HEK293 (cell line): ENCODE results near the gene ACKR3.

ENCODE experiments used
- CTCF ChIA-PET: fragments of 350-600 bp; formaldehyde crosslinking; extraction: SDS; loops from one replicate; lab custom pipeline; 2021; ENCODE audit warnings: antibody characterized with exemption; lab: Yijun Ruan, JAX
- POLR2A ChIA-PET: fragments of 300-600 bp; formaldehyde crosslinking; extraction: SDS; loops from one replicate; lab custom pipeline; 2020; ENCODE audit warnings: antibody characterized with exemption, inconsistent platforms; lab: Yijun Ruan, JAX
- H3K27ac ChIP-seq: fragments of 200-500 bp; sonication (Bioruptor generic); 2 replicates; pipeline ENCODE4 v1.5.1; 2014; ENCODE audit warnings: low read depth, low read length, control low read depth, inconsistent platforms; ENCODE audit errors: extremely low read depth
- H3K36me3 ChIP-seq, 2 experiments: fragments of 200-500 bp in 1 of 2; sonication (Bioruptor generic) in 1 of 2; 1 replicate in 1 of 2; 2 replicates in 1 of 2; pipeline ENCODE4 v1.5.1; 2014 to 2017; ENCODE audit warnings: inconsistent platforms in 2 of 2, low read length in 2 of 2; ENCODE audit not compliant: control insufficient read depth in 2 of 2, insufficient read depth in 1 of 2
- H3K4me1 ChIP-seq: fragments of 200-500 bp; sonication (Bioruptor generic); 2 replicates; pipeline ENCODE4 v1.5.1; 2014; ENCODE audit warnings: mild to moderate bottlenecking, low read length, inconsistent platforms; ENCODE audit not compliant: control insufficient read depth, insufficient read depth
- H3K4me3 ChIP-seq: 2 replicates; pipeline ENCODE4 v1.5.1; 2011; ENCODE audit warnings: low read depth, mild to moderate bottlenecking, control low read depth, low read length, moderate library complexity
- H3K9me3 ChIP-seq: fragments of 200-500 bp; sonication (Bioruptor generic); 2 replicates; pipeline ENCODE4 v1.5.1; 2014; ENCODE audit warnings: low read depth, low read length, inconsistent platforms; ENCODE audit not compliant: control insufficient read depth, insufficient read depth
- TCF7L2 ChIP-seq: IDR thresholded peaks from 2 replicates; pipeline ENCODE4 v1.6.1; 2011; ENCODE audit warnings: low read depth, mild to moderate bottlenecking, inconsistent platforms, low read length, moderate library complexity, borderline replicate concordance
- ZFP37 ChIP-seq: fragments of 450-650 bp; formaldehyde crosslinking; IDR thresholded peaks from 2 replicates; pipeline ENCODE4 v1.5.1; 2016; ENCODE audit warnings: missing biosample characterization, missing genetic modification characterization
- ZNF140 ChIP-seq: fragments of 450-650 bp; formaldehyde crosslinking; IDR thresholded peaks from 2 replicates; pipeline ENCODE4 v1.5.1; 2016; ENCODE audit warnings: missing biosample characterization, missing genetic modification characterization
- ZNF292 ChIP-seq: fragments of 450-650 bp; formaldehyde crosslinking; IDR thresholded peaks from 2 replicates; pipeline ENCODE4 v1.5.1; 2016; ENCODE audit warnings: low read depth, missing biosample characterization, missing genetic modification characterization, borderline replicate concordance
- ZNF311 ChIP-seq: fragments of 450-650 bp; formaldehyde crosslinking; IDR thresholded peaks from 2 replicates; pipeline ENCODE4 v1.5.1; 2017; ENCODE audit warnings: missing biosample characterization, missing genetic modification characterization, borderline replicate concordance
- ZNF341 ChIP-seq: fragments of 450-650 bp; formaldehyde crosslinking; IDR thresholded peaks from 2 replicates; pipeline ENCODE4; 2016; ENCODE audit warnings: low read depth, missing biosample characterization, missing genetic modification characterization
- ZNF350 ChIP-seq: fragments of 450-650 bp; formaldehyde crosslinking; IDR thresholded peaks from 2 replicates; pipeline ENCODE4 v1.5.0; 2017; ENCODE audit warnings: missing biosample characterization, mild to moderate bottlenecking, missing genetic modification characterization
- ZNF548 ChIP-seq: fragments of 450-650 bp; formaldehyde crosslinking; IDR thresholded peaks from 2 replicates; pipeline ENCODE4 v1.5.1; 2016; ENCODE audit warnings: missing biosample characterization, missing genetic modification characterization
- ZNF658 ChIP-seq: fragments of 450-650 bp; formaldehyde crosslinking; IDR thresholded peaks from 2 replicates; pipeline ENCODE4; 2016; ENCODE audit warnings: missing biosample characterization, missing genetic modification characterization
- ZNF660 ChIP-seq: fragments of 450-650 bp; IDR thresholded peaks from 2 replicates; pipeline ENCODE4 v1.5.1; 2018; ENCODE audit warnings: missing biosample characterization, mild to moderate bottlenecking, missing genetic modification characterization
- ZNF707 ChIP-seq: fragments of 450-650 bp; formaldehyde crosslinking; IDR thresholded peaks from 2 replicates; pipeline ENCODE4 v1.5.1; 2016; ENCODE audit warnings: missing biosample characterization, missing genetic modification characterization
- ZNF76 ChIP-seq: fragments of 450-650 bp; formaldehyde crosslinking; IDR thresholded peaks from 2 replicates; pipeline ENCODE4; 2016; ENCODE audit warnings: low read depth, missing biosample characterization, missing genetic modification characterization, borderline replicate concordance
- ZNF791 ChIP-seq: fragments of 450-650 bp; formaldehyde crosslinking; IDR thresholded peaks from 2 replicates; pipeline ENCODE4 v1.5.1; 2016; ENCODE audit warnings: missing biosample characterization, missing genetic modification characterization
- TF ChIP-seq, protein P1 (sequence below): fragments of 450-650 bp; formaldehyde crosslinking; IDR thresholded peaks from 2 replicates; pipeline ENCODE4 v1.5.1; 2016; ENCODE audit warnings: missing biosample characterization, missing genetic modification characterization
- TF ChIP-seq, protein P2 (sequence below): fragments of 450-650 bp; formaldehyde crosslinking; IDR thresholded peaks from 2 replicates; pipeline ENCODE4 v1.5.1; 2016; ENCODE audit warnings: missing biosample characterization, missing genetic modification characterization
- TF ChIP-seq, protein P3 (sequence below): fragments of 450-650 bp; formaldehyde crosslinking; IDR thresholded peaks from 2 replicates; pipeline ENCODE4 v1.5.1; 2016; ENCODE audit warnings: missing biosample characterization, missing genetic modification characterization
- TF ChIP-seq, protein P4 (sequence below): fragments of 450-650 bp; formaldehyde crosslinking; IDR thresholded peaks from 2 replicates; pipeline ENCODE4 v1.5.1; 2017; ENCODE audit warnings: missing biosample characterization, mild to moderate bottlenecking, missing genetic modification characterization, moderate library complexity

The ACKR3 gene

DNA sequence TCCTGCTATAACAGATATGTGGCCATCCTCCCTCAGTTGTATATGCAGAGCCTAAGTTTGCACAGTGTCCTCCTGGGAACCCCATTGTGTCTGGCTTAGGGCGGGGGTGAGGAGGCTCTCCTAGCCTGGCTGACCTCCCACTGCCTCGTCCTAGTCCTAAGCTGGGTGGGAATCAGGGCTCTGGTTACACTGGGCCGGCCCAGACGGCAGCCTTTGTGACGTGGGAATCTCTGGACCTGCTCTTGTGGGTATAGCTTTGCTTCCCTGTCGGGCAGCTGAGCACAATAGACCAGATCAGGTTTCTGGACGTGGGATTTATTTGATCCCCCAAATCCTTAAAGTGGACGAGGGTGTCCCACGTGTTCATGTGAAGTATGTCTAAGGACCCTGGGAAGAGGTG, 2.9 kb downstream of the ACKR3 start:
- H3K4me3 ChIP-seq = no peak overlapping the region
- TF ChIP-seq ZNF341 = no peak
- TF ChIP-seq TCF7L2 = no peak
- no peak for TF ChIP-seq ZNF548 (tag by site-specific recombination)
- no peak for TF ChIP-seq ZNF140 (tag by site-specific recombination)
- no peak for TF ChIP-seq ZNF350 (tag by site-specific recombination)
- TF ChIP-seq ZNF76 (tag by site-specific recombination) = no peak
- TF ChIP-seq ZNF311 (tag by site-specific recombination) = no peak
- TF ChIP-seq ZFP37 = no peak
- POLR2A ChIA-PET = interaction anchor here (0.5 kb wide), 1 partner anchor 204 kb away, joined by 4 read pairs; no protein-coding TSS in a partner anchor

DNA sequence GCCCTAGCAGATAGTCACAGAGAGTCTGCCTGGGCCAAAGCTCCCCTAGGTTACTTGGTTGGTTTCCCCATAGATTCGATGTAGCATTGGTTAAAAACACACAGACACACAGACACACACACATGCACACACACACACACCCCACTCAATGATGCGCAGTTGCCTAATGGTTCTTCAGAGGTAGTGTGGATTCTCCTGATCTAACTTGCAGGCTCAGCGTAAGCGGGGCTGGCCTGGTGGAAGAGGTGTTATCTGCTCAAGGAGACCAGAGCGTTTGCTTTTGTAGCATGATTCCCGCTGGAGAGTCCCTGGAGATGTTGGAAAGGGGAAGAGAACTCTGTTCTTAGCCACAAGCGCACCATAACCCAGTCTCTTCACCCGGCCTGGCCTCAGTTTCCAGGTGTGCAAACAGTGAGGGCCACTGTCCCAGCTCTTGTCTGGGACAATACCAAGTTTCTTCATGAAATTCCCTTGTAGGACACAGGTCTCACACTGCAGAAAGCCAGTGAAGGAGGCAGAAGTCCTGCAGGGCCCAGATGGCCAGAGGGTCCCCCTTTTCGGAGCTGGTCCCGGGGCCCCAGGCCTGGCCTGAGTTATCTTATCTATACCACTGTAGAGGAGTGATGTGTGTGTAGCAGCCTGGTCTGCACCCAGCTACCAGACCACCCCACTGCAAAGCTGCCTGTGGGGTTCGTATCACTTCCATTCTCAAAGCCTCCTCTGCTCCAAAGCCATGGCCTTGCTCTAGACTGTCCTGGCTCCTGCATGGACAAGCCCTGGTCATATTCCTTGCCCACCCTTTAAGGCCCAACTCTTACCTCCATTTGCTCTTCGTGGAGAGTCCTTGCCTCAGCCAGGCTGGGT, 3.7 kb downstream of the ACKR3 start:
- CTCF ChIA-PET = interaction anchor here (0.6 kb wide), 1 partner anchor 318 kb away, joined by 3 read pairs; no protein-coding TSS in a partner anchor
- no peak for TF ChIP-seq ZNF707
- no peak for TF ChIP-seq ZNF791 (tag by site-specific recombination)
- TF ChIP-seq, protein P1, sequence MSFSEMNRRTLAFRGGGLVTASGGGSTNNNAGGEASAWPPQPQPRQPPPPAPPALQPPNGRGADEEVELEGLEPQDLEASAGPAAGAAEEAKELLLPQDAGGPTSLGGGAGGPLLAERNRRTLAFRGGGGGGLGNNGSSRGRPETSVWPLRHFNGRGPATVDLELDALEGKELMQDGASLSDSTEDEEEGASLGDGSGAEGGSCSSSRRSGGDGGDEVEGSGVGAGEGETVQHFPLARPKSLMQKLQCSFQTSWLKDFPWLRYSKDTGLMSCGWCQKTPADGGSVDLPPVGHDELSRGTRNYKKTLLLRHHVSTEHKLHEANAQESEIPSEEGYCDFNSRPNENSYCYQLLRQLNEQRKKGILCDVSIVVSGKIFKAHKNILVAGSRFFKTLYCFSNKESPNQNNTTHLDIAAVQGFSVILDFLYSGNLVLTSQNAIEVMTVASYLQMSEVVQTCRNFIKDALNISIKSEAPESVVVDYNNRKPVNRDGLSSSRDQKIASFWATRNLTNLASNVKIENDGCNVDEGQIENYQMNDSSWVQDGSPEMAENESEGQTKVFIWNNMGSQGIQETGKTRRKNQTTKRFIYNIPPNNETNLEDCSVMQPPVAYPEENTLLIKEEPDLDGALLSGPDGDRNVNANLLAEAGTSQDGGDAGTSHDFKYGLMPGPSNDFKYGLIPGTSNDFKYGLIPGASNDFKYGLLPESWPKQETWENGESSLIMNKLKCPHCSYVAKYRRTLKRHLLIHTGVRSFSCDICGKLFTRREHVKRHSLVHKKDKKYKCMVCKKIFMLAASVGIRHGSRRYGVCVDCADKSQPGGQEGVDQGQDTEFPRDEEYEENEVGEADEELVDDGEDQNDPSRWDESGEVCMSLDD = no peak
- TF ChIP-seq, protein P2, sequence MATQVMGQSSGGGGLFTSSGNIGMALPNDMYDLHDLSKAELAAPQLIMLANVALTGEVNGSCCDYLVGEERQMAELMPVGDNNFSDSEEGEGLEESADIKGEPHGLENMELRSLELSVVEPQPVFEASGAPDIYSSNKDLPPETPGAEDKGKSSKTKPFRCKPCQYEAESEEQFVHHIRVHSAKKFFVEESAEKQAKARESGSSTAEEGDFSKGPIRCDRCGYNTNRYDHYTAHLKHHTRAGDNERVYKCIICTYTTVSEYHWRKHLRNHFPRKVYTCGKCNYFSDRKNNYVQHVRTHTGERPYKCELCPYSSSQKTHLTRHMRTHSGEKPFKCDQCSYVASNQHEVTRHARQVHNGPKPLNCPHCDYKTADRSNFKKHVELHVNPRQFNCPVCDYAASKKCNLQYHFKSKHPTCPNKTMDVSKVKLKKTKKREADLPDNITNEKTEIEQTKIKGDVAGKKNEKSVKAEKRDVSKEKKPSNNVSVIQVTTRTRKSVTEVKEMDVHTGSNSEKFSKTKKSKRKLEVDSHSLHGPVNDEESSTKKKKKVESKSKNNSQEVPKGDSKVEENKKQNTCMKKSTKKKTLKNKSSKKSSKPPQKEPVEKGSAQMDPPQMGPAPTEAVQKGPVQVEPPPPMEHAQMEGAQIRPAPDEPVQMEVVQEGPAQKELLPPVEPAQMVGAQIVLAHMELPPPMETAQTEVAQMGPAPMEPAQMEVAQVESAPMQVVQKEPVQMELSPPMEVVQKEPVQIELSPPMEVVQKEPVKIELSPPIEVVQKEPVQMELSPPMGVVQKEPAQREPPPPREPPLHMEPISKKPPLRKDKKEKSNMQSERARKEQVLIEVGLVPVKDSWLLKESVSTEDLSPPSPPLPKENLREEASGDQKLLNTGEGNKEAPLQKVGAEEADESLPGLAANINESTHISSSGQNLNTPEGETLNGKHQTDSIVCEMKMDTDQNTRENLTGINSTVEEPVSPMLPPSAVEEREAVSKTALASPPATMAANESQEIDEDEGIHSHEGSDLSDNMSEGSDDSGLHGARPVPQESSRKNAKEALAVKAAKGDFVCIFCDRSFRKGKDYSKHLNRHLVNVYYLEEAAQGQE = no peak
- TF ChIP-seq ZNF292 (tag by site-specific recombination) = no peak
- TF ChIP-seq ZNF658 (tag by site-specific recombination) = no peak
- TF ChIP-seq, protein P3, sequence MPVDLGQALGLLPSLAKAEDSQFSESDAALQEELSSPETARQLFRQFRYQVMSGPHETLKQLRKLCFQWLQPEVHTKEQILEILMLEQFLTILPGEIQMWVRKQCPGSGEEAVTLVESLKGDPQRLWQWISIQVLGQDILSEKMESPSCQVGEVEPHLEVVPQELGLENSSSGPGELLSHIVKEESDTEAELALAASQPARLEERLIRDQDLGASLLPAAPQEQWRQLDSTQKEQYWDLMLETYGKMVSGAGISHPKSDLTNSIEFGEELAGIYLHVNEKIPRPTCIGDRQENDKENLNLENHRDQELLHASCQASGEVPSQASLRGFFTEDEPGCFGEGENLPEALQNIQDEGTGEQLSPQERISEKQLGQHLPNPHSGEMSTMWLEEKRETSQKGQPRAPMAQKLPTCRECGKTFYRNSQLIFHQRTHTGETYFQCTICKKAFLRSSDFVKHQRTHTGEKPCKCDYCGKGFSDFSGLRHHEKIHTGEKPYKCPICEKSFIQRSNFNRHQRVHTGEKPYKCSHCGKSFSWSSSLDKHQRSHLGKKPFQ (tag by site-specific recombination) = no peak
- TF ChIP-seq, protein P4, sequence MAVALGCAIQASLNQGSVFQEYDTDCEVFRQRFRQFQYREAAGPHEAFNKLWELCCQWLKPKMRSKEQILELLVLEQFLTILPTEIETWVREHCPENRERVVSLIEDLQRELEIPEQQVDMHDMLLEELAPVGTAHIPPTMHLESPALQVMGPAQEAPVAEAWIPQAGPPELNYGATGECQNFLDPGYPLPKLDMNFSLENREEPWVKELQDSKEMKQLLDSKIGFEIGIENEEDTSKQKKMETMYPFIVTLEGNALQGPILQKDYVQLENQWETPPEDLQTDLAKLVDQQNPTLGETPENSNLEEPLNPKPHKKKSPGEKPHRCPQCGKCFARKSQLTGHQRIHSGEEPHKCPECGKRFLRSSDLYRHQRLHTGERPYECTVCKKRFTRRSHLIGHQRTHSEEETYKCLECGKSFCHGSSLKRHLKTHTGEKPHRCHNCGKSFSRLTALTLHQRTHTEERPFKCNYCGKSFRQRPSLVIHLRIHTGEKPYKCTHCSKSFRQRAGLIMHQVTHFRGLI (tag by site-specific recombination) = no peak
- no peak for TF ChIP-seq ZNF660 (tag by site-specific recombination)
- TF ChIP-seq, all 188 proteins: peak for 0
- Histone ChIP-seq H3K27ac (no peak overlapping the region), H3K4me3 (no peak overlapping the region), H3K4me1 (no peaks in the 10 kb centered on the region), H3K36me3 (no peaks in the 10 kb centered on the region), H3K9me3 (no peaks in the 10 kb centered on the region)
- POLR2A ChIA-PET = no interaction called here

More for the DNA sequence above, 2.9 kb downstream of the ACKR3 start:
- Histone ChIP-seq H3K36me3 (no peaks in the 10 kb centered on the region), H3K4me1 (no peaks in the 10 kb centered on the region), H3K27ac (no peak overlapping the region), H3K9me3 (no peaks in the 10 kb centered on the region)
- CTCF ChIA-PET = no interaction called here
